K562 (cell line): ENCODE measurements around the gene MPLKIP. TPM values are rescaled to one million over a fixed set of nuclear protein-coding genes. Genes with fewer than 3 reads are reported as not detected.

Source experiments
- DMBX1 ChIP-seq: fragments of 250-450 bp; sonication (Bioruptor Pico); IDR thresholded peaks from 2 replicates; pipeline ENCODE4 v1.8.0; 2022; ENCODE audit warnings: inconsistent platforms, mild to moderate bottlenecking, moderate library complexity, borderline replicate concordance
- HMBOX1 ChIP-seq: sonication (generic); IDR thresholded peaks from 2 replicates; pipeline ENCODE4 v1.6.1; 2016
- KAT7 ChIP-seq: sonication (generic); formaldehyde crosslinking; IDR thresholded peaks from 2 replicates; pipeline ENCODE4 v1.8.0; 2022; ENCODE audit warnings: missing genetic modification reagents, mild to moderate bottlenecking, borderline replicate concordance
- KDM5B ChIP-seq: fragments of 200-600 bp; sonication (generic); IDR thresholded peaks from 2 replicates; pipeline ENCODE4 v1.6.1; 2012; ENCODE audit warnings: low read depth, mild to moderate bottlenecking, moderate library complexity, low read length, control low read depth, inconsistent platforms; ENCODE audit not compliant: insufficient replicate concordance
- MAFG ChIP-seq: fragments of 450-650 bp; conservative IDR thresholded peaks from 2 replicates; pipeline ENCODE4 v1.6.1; 2016; ENCODE audit warnings: missing genetic modification characterization, missing compliant biosample characterization
- MCM7 ChIP-seq, 2 experiments: fragments of 450-650 bp; IDR thresholded peaks; 2 replicates each; pipeline ENCODE4 v1.6.1; 2016 to 2018
- NFRKB ChIP-seq: fragments of 450-650 bp; IDR thresholded peaks from 2 replicates; pipeline ENCODE4 v1.6.1; 2016; ENCODE audit warnings: low read depth
- PML ChIP-seq: IDR thresholded peaks from 2 replicates; pipeline ENCODE4 v1.6.1; 2012; ENCODE audit warnings: low read length, inconsistent platforms
- POLR3A ChIP-seq: IDR thresholded peaks from 2 replicates; pipeline ENCODE4 v1.6.1; 2011; ENCODE audit warnings: borderline replicate concordance, mild to moderate bottlenecking, moderate library complexity; ENCODE audit not compliant: insufficient read length, insufficient read depth; ENCODE audit errors: extremely low read depth
- PTBP1 ChIP-seq: fragments of 200-400 bp; formaldehyde crosslinking; IDR thresholded peaks from 2 replicates; pipeline ENCODE4 v1.6.1; 2017; ENCODE audit warnings: low read depth, low read length
- RERE ChIP-seq: sonication (generic); formaldehyde crosslinking; IDR thresholded peaks from 2 replicates; pipeline ENCODE4 v1.8.0; 2023; ENCODE audit warnings: missing genetic modification reagents, mild to moderate bottlenecking, borderline replicate concordance
- TAF7 ChIP-seq: fragments of 450-650 bp; IDR thresholded peaks from 2 replicates; pipeline ENCODE4 v1.6.1; 2016; ENCODE audit warnings: missing genetic modification characterization, missing compliant biosample characterization
- TFAM ChIP-seq: fragments of 250-450 bp; sonication (Bioruptor Pico); conservative IDR thresholded peaks from 2 replicates; pipeline ENCODE4 v1.5.0; 2021; ENCODE audit warnings: mild to moderate bottlenecking, moderate library complexity
- THAP7 ChIP-seq: fragments of 250-450 bp; sonication (Bioruptor Pico); IDR thresholded peaks from 2 replicates; pipeline ENCODE4 v1.5.0; 2021
- ZFP1 ChIP-seq: fragments of 450-650 bp; formaldehyde crosslinking; IDR thresholded peaks from 2 replicates; pipeline ENCODE4 v1.4.0; 2020; ENCODE audit warnings: mild to moderate bottlenecking, mixed read lengths
- ZNF232 ChIP-seq: sonication (generic); formaldehyde crosslinking; IDR thresholded peaks from 2 replicates; pipeline ENCODE4 v1.8.0; 2022; ENCODE audit warnings: mild to moderate bottlenecking, missing genetic modification reagents
- ZNF347 ChIP-seq: fragments of 450-650 bp; formaldehyde crosslinking; IDR thresholded peaks from 2 replicates; pipeline ENCODE4 v1.4.0; 2020; ENCODE audit warnings: low read depth, mild to moderate bottlenecking, moderate library complexity
- polyA plus RNA-seq, 8 experiments: library from polyadenylated mRNA; depleted of rRNA in 4 of 8; stranded (reverse) in 5 of 8; unstranded in 3 of 8; fragments of >200 nt; fragmentation: Nextera tagmentation in 2 of 8; fragmentation: Illumina TruSeq in 1 of 8; extraction: Ambion mirVana in 2 of 8; extraction: Trizol in 1 of 8; gene quantifications; 2 replicates each; pipeline versions ENCODE4 v1.2.1 to v1.2.3, GENCODE V29; 2011 to 2014; ENCODE audit warnings: inconsistent platforms in 1 of 8, missing spikeins in 1 of 8
- total RNA-seq, 7 experiments: library from RNA; depleted of rRNA in 6 of 7; stranded (reverse); fragments of >200 nt in 6 of 7; fragmentation: Illumina TruSeq in 2 of 7; extraction: Trizol in 2 of 7; gene quantifications; 2 replicates each; pipeline versions ENCODE4 v1.2.1 to v1.2.3, GENCODE V29; 2011 to 2021; ENCODE audit warnings: low replicate concordance in 1 of 7

Gene MPLKIP
- total and polyA plus RNA-seq, 9 of the 15 experiments (the other 6 are each of a cell fraction or from before 2014, with no cell fraction given) = 5.6 to 127 (median 44.2) TPM

- no peak for TF ChIP-seq RERE (CRISPR knock-in tag)
- no peak for TF ChIP-seq ZNF232 (CRISPR knock-in tag)
- peak; percentile 72 for TF ChIP-seq HMBOX1
- peak; percentile 60; the same call in 1 of the 2 replicates for TF ChIP-seq NFRKB
- peak; percentile 73 for TF ChIP-seq PML
- no peak for TF ChIP-seq MCM7 (IDR thresholded peaks at IDR 0.05)
- no peak for TF ChIP-seq TFAM
- TF ChIP-seq KAT7 (CRISPR knock-in tag) = peak; percentile 78; the same call in 1 of the 2 replicates
- TF ChIP-seq PTBP1 = no peak
- TF ChIP-seq MAFG (tag) = no peak
- TF ChIP-seq ZFP1 (CRISPR knock-in tag) = no peak
- TF ChIP-seq ZNF347 (CRISPR knock-in tag) = no peak
- no peak for TF ChIP-seq POLR3A
- TF ChIP-seq TAF7 (tag) = peak; percentile 92
- no peak for TF ChIP-seq THAP7 (CRISPR knock-in tag)
- TF ChIP-seq KDM5B = peak; percentile 74
- TF ChIP-seq DMBX1 (CRISPR knock-in tag) = 0 out of 2 replicates have a peak, but pooled peaks have one; percentile 45
Observed at GRCh38 chr7:40134428-40135316, at the start of gene MPLKIP, which contains the start of gene SUGCT (continued).
